SK-N-SH treated with all-trans-retinoic acid at 6 μM for 48 hours (cell line): ENCODE results near the gene SIRPA.

Experiments used
- ATAC-seq: fragments of 200-7000 bp; cut with Tn5 transposase; 3 replicates; pipeline ENCODE4 v1.9.1; 2020; ENCODE audit warnings: mild to moderate bottlenecking, moderate library complexity
- ARNTL ChIP-seq: fragments of 450-650 bp; formaldehyde crosslinking; IDR thresholded peaks from 2 replicates; pipeline ENCODE4 v1.5.0; 2020; ENCODE audit warnings: low read depth, mild to moderate bottlenecking, moderate library complexity, borderline replicate concordance
- BACH2 ChIP-seq: fragments of 250-450 bp; sonication (Bioruptor Pico); IDR thresholded peaks from 2 replicates; pipeline ENCODE4 v1.9.0; 2021; ENCODE audit warnings: mild to moderate bottlenecking, borderline replicate concordance
- CSDC2 ChIP-seq: fragments of 250-450 bp; sonication (Bioruptor Pico); IDR thresholded peaks from 2 replicates; pipeline ENCODE4 v1.5.0; 2020; ENCODE audit warnings: mild to moderate bottlenecking, moderate library complexity
- ESRRG ChIP-seq: fragments of 250-450 bp; sonication (Bioruptor Pico); IDR thresholded peaks from 2 replicates; pipeline ENCODE4 v1.6.1; 2021; ENCODE audit warnings: mild to moderate bottlenecking
- ISL1 ChIP-seq: fragments of 250-450 bp; sonication (Bioruptor Pico); IDR thresholded peaks from 2 replicates; pipeline ENCODE4 v2.1.2; 2022; ENCODE audit warnings: mild to moderate bottlenecking, moderate library complexity
- OSR1 ChIP-seq: fragments of 250-450 bp; sonication (Bioruptor Pico); IDR thresholded peaks from 2 replicates; pipeline ENCODE4 v1.8.0; 2022; ENCODE audit warnings: moderate library complexity, mild to moderate bottlenecking, inconsistent platforms
- PPARA ChIP-seq: fragments of 250-450 bp; sonication (Bioruptor Pico); IDR thresholded peaks from 2 replicates; pipeline ENCODE4 v1.5.0; 2020; ENCODE audit warnings: mild to moderate bottlenecking, borderline replicate concordance
- RARB ChIP-seq: fragments of 250-450 bp; sonication (Bioruptor Pico); IDR thresholded peaks from 2 replicates; pipeline ENCODE4 v1.8.0; 2021; ENCODE audit warnings: mild to moderate bottlenecking, moderate library complexity
- TCF4 ChIP-seq: fragments of 250-450 bp; sonication (Bioruptor Pico); IDR thresholded peaks from 2 replicates; pipeline ENCODE4 v1.8.0; 2021; ENCODE audit warnings: mild to moderate bottlenecking, moderate library complexity, borderline replicate concordance
- TOX ChIP-seq: fragments of 250-450 bp; sonication (Bioruptor Pico); IDR thresholded peaks from 2 replicates; pipeline ENCODE4 v1.8.0; 2021; ENCODE audit warnings: mild to moderate bottlenecking, moderate library complexity, borderline replicate concordance
- ZC3H10 ChIP-seq: fragments of 250-450 bp; sonication (Bioruptor Pico); IDR thresholded peaks from 2 replicates; pipeline ENCODE4 v1.5.1; 2021; ENCODE audit warnings: mild to moderate bottlenecking, moderate library complexity
- ZFP3 ChIP-seq: fragments of 250-450 bp; sonication (Bioruptor Pico); IDR thresholded peaks from 2 replicates; pipeline ENCODE4 v1.5.0; 2020; ENCODE audit warnings: mild to moderate bottlenecking, moderate library complexity
- ZFP30 ChIP-seq: fragments of 450-650 bp; formaldehyde crosslinking; IDR thresholded peaks from 2 replicates; pipeline ENCODE4 v1.5.0; 2022; ENCODE audit warnings: mild to moderate bottlenecking, moderate library complexity
- ZNF565 ChIP-seq: fragments of 450-650 bp; formaldehyde crosslinking; conservative IDR thresholded peaks from 2 replicates; pipeline ENCODE4 v1.5.0; 2020; ENCODE audit warnings: low read depth, mild to moderate bottlenecking, moderate library complexity
- ZNF70 ChIP-seq: fragments of 450-650 bp; formaldehyde crosslinking; IDR thresholded peaks from 2 replicates; pipeline ENCODE4 v1.5.0; 2020; ENCODE audit warnings: mild to moderate bottlenecking, moderate library complexity
- ZNF8 ChIP-seq: fragments of 450-650 bp; formaldehyde crosslinking; IDR thresholded peaks from 2 replicates; pipeline ENCODE4 v1.5.0; 2020; ENCODE audit warnings: mild to moderate bottlenecking, moderate library complexity
- TF ChIP-seq, protein P1 (sequence below): fragments of 250-450 bp; sonication (Bioruptor Pico); IDR thresholded peaks from 2 replicates; pipeline ENCODE4 v1.8.0; 2020; ENCODE audit warnings: mild to moderate bottlenecking, moderate library complexity, borderline replicate concordance
- TF ChIP-seq, protein P2 (sequence below): fragments of 250-450 bp; sonication (Bioruptor Pico); IDR thresholded peaks from 2 replicates; pipeline ENCODE4 v1.5.1; 2021; ENCODE audit warnings: mild to moderate bottlenecking, moderate library complexity
- TF ChIP-seq, protein P3 (sequence below): fragments of 250-450 bp; sonication (Bioruptor Pico); IDR thresholded peaks from 2 replicates; pipeline ENCODE4 v1.5.1; 2020; ENCODE audit warnings: low read depth, mild to moderate bottlenecking, moderate library complexity
- TF ChIP-seq, protein P4 (sequence below): fragments of 250-450 bp; sonication (Bioruptor Pico); IDR thresholded peaks from 2 replicates; pipeline ENCODE4 v1.8.0; 2021; ENCODE audit warnings: low read depth, mild to moderate bottlenecking, moderate library complexity, borderline replicate concordance

Gene SIRPA

DNA sequence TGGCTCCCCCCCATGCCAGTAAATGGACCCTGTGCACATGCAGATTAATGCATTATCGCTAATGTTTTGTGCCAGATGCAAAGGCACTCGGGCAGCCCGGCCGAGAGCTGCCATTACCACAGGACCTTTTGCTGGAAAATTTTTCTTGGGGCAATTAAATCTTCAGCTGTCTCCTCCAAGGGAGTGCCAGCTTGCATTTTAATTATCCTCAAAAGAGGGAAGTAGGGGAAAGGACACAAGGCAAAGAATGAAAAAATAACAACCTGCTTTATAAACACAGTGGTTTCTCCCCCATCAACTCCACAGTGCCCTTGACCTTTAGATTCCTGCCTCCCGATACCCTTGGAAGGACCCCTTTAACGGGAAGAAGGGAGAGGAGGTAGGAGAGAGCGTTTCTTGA is 50.5 kb downstream of the SIRPA start:
- no peak for TF ChIP-seq ARNTL
- no peak for TF ChIP-seq ZNF8 (CRISPR knock-in tag)
- no peak for TF ChIP-seq ZNF565
- no peak for TF ChIP-seq BACH2 (CRISPR knock-in tag)
- TF ChIP-seq TOX (CRISPR knock-in tag), result no peak
- no peak for TF ChIP-seq PPARA (CRISPR knock-in tag)
- no peak for TF ChIP-seq ESRRG (CRISPR knock-in tag)
- TF ChIP-seq OSR1, result no peak
- TF ChIP-seq CSDC2 (CRISPR knock-in tag), result no peak
- TF ChIP-seq, protein P1, sequence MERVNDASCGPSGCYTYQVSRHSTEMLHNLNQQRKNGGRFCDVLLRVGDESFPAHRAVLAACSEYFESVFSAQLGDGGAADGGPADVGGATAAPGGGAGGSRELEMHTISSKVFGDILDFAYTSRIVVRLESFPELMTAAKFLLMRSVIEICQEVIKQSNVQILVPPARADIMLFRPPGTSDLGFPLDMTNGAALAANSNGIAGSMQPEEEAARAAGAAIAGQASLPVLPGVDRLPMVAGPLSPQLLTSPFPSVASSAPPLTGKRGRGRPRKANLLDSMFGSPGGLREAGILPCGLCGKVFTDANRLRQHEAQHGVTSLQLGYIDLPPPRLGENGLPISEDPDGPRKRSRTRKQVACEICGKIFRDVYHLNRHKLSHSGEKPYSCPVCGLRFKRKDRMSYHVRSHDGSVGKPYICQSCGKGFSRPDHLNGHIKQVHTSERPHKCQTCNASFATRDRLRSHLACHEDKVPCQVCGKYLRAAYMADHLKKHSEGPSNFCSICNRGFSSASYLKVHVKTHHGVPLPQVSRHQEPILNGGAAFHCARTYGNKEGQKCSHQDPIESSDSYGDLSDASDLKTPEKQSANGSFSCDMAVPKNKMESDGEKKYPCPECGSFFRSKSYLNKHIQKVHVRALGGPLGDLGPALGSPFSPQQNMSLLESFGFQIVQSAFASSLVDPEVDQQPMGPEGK (CRISPR knock-in tag), result no peak
- ATAC-seq, result no peak

- TF ChIP-seq, protein P1 (CRISPR knock-in tag), result no peak
- TF ChIP-seq ZNF70 (CRISPR knock-in tag), result no peak
- no peak for ATAC-seq
Observed at GRCh38 chr20:1946442-1946761, 51.2 kb downstream of the SIRPA start.

DNA sequence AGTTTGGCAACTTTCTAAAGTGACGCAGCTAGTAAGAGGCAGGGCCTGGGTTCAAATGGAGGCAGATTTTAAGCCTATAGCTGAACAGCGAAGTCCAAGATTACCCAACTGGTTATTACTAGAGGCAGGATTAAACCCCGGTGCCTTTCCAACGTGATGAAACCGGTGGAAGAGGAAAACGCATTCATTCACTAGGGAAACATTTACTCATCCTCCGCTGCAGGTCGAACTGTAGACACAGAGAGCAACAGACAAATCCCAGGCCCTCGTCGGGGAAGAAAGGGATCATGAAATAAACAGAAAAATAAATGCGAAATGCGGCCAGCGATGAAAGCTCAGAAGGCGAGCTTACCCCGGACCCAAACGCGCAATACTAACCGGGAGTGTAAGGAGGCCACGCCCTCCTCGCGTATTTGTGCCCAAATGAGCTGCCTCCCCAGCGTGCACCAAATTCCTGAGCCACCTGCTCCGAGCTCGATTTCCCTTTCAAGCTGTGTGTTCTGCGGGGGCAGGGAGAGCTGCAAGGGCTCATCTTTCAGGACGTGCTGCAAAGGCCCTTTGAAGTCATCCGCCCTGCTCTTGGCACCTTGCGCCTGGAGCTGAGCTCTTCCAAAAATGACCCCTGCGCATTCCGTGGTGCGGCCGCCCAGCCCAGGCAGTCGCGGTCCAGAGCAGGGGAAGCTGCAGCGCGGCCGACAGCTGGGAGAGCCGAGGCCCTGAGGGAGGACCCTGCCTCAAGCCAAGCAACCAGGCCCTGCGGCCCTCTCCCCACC is 51.7 kb downstream of the SIRPA start:
- ATAC-seq, result no peak

GRCh38 chr20:1947535-1947846 is 52.3 kb downstream of the SIRPA start:
- no peak for ATAC-seq
- TF ChIP-seq PPARA (CRISPR knock-in tag), result no peak
- TF ChIP-seq, protein P2, sequence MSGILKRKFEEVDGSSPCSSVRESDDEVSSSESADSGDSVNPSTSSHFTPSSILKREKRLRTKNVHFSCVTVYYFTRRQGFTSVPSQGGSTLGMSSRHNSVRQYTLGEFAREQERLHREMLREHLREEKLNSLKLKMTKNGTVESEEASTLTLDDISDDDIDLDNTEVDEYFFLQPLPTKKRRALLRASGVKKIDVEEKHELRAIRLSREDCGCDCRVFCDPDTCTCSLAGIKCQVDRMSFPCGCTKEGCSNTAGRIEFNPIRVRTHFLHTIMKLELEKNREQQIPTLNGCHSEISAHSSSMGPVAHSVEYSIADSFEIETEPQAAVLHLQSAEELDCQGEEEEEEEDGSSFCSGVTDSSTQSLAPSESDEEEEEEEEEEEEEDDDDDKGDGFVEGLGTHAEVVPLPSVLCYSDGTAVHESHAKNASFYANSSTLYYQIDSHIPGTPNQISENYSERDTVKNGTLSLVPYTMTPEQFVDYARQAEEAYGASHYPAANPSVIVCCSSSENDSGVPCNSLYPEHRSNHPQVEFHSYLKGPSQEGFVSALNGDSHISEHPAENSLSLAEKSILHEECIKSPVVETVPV (CRISPR knock-in tag), result no peak
- TF ChIP-seq TOX (CRISPR knock-in tag), result no peak
- no peak for TF ChIP-seq OSR1
- TF ChIP-seq ZNF565, result no peak
- TF ChIP-seq ZNF70 (CRISPR knock-in tag), result no peak
- TF ChIP-seq, all 23 proteins: peak for 0

More for the DNA sequence above, 51.7 kb downstream of the SIRPA start:
- TF ChIP-seq TOX (CRISPR knock-in tag) (no peak), ZFP30 (no peak), ZNF8 (CRISPR knock-in tag) (no peak), BACH2 (CRISPR knock-in tag) (no peak), ZFP3 (CRISPR knock-in tag) (no peak), ESRRG (CRISPR knock-in tag) (no peak)
- TF ChIP-seq, protein P3, sequence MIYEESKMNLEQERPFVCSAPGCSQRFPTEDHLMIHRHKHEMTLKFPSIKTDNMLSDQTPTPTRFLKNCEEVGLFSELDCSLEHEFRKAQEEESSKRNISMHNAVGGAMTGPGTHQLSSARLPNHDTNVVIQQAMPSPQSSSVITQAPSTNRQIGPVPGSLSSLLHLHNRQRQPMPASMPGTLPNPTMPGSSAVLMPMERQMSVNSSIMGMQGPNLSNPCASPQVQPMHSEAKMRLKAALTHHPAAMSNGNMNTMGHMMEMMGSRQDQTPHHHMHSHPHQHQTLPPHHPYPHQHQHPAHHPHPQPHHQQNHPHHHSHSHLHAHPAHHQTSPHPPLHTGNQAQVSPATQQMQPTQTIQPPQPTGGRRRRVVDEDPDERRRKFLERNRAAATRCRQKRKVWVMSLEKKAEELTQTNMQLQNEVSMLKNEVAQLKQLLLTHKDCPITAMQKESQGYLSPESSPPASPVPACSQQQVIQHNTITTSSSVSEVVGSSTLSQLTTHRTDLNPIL (CRISPR knock-in tag), result no peak
- TF ChIP-seq, all 23 proteins: peak for 0

DNA sequence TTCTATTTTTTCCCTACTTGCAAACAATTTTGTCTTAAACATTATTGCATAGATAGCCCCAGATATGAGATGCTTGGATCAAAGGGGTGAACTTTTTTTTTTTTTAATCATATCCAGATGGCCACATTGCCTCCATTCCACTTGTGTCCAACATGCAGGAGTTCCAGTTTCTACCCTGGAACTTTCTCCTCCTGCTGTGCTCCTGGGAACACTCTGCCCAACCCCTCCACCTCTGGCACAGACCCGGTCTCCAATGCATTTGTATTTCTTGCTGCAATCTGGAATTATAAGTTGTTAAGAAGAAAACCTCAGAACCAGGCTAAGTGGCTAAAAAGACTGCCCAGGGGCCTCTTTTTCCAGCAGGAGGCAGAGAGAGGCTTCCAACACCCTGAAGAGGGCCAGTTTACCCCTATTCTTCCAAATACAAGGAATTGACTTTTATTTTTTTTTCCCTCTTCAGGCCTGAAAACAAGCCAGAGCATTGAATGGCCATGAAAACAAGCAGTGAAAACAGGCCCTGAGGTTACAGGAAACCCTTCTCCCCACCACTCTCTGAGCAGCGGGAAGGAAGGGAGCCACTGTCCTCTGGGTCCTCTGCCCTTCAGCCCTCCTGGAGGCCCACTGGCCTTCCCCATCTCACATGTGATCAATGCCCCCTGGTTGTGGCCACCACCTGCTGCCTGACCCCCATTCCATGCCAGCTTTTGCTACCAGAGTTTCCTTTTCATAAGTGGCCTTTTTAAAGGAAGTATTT is 54.3 kb downstream of the SIRPA start:
- TF ChIP-seq TCF4 (CRISPR knock-in tag), result 0 out of 2 replicates have a peak, but pooled peaks have one; percentile 48
- TF ChIP-seq ZNF70 (CRISPR knock-in tag), result no peak
- ATAC-seq, result no peak; the same call in 2 of the 3 replicates

GRCh38 chr20:1950836-1951235 is 55.6 kb downstream of the SIRPA start:
- ATAC-seq, result no peak
- TF ChIP-seq ZFP3 (CRISPR knock-in tag) (no peak), ZNF8 (CRISPR knock-in tag) (no peak), ZFP30 (no peak), TOX (CRISPR knock-in tag) (no peak), ZNF565 (no peak), TCF4 (CRISPR knock-in tag) (no peak), ZNF70 (CRISPR knock-in tag) (no peak), BACH2 (CRISPR knock-in tag) (no peak), ISL1 (CRISPR knock-in tag) (no peak), ESRRG (CRISPR knock-in tag) (no peak), RARB (CRISPR knock-in tag) (no peak), ARNTL (no peak), ZC3H10 (no peak)
- TF ChIP-seq, protein P4, sequence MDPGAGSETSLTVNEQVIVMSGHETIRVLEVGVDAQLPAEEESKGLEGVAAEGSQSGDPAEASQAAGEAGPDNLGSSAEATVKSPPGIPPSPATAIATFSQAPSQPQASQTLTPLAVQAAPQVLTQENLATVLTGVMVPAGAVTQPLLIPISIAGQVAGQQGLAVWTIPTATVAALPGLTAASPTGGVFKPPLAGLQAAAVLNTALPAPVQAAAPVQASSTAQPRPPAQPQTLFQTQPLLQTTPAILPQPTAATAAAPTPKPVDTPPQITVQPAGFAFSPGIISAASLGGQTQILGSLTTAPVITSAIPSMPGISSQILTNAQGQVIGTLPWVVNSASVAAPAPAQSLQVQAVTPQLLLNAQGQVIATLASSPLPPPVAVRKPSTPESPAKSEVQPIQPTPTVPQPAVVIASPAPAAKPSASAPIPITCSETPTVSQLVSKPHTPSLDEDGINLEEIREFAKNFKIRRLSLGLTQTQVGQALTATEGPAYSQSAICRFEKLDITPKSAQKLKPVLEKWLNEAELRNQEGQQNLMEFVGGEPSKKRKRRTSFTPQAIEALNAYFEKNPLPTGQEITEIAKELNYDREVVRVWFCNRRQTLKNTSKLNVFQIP (CRISPR knock-in tag), result no peak
- TF ChIP-seq, protein P2 (CRISPR knock-in tag), result no peak
